H1 (cell line): ENCODE measurements around the gene SMPX.

ENCODE experiments used
- ATF2 ChIP-seq: IDR thresholded peaks from 2 replicates; pipeline ENCODE4 v1.6.1; 2012; ENCODE audit warnings: low read length, inconsistent platforms
- CHD1 ChIP-seq: IDR thresholded peaks from 2 replicates; pipeline ENCODE4 v1.6.1; 2012; ENCODE audit warnings: low read depth, low read length, improper control_type of control experiment
- CHD7 ChIP-seq: fragments of 300-600 bp; sonication (generic); IDR thresholded peaks from 2 replicates; pipeline ENCODE4 v1.7.1; 2012; ENCODE audit warnings: low read length, moderate library complexity, mild to moderate bottlenecking, inconsistent platforms; ENCODE audit not compliant: insufficient replicate concordance
- CTCF ChIP-seq, 3 experiments: IDR thresholded peaks; 1 replicate in 2 of 3; 2 replicates in 1 of 3; pipeline versions ENCODE4 v1.5.1 to v1.6.1; 2011; ENCODE audit warnings: low read length in 3 of 3, mild to moderate bottlenecking in 3 of 3, inconsistent platforms in 2 of 3, low read depth in 1 of 3, moderate library complexity in 1 of 3; ENCODE audit not compliant: insufficient read depth in 1 of 3; ENCODE audit errors: control extremely low read depth in 1 of 3
- EP300 ChIP-seq, 2 experiments: IDR thresholded peaks; 1 replicate in 1 of 2; 2 replicates in 1 of 2; pipeline ENCODE4 v1.6.1; 2011 to 2012; ENCODE audit warnings: low read depth in 2 of 2, low read length in 2 of 2, mild to moderate bottlenecking in 2 of 2, borderline replicate concordance in 1 of 2, inconsistent platforms in 1 of 2, moderate library complexity in 1 of 2
- EZH2 ChIP-seq: fragments of 200-600 bp; sonication (generic); IDR thresholded peaks from 2 replicates; pipeline ENCODE4 v1.7.1; 2012; ENCODE audit warnings: low read depth, mild to moderate bottlenecking, moderate library complexity, low read length, inconsistent platforms; ENCODE audit not compliant: severe bottlenecking
- GTF2F1 ChIP-seq: IDR thresholded peaks from 2 replicates; pipeline ENCODE4 v1.6.1; 2012; ENCODE audit warnings: low read depth, low read length, improper control_type of control experiment, borderline replicate concordance
- JUND ChIP-seq: IDR thresholded peaks from 2 replicates; pipeline ENCODE4 v1.6.1; 2011; ENCODE audit warnings: mild to moderate bottlenecking, improper control_type of control experiment, low read length
- RAD21 ChIP-seq, 2 experiments: IDR thresholded peaks in 1 of 2; conservative IDR thresholded peaks in 1 of 2; 2 replicates each; pipeline ENCODE4 v1.6.1; 2011; ENCODE audit warnings: low read depth in 2 of 2, low read length in 2 of 2, improper control_type of control experiment in 1 of 2, inconsistent platforms in 1 of 2, mild to moderate bottlenecking in 1 of 2, moderate library complexity in 1 of 2
- TAF1 ChIP-seq: IDR thresholded peaks from 2 replicates; pipeline ENCODE4 v1.6.1; 2011; ENCODE audit warnings: mild to moderate bottlenecking, low read depth, low read length
- TAF7 ChIP-seq: optimal IDR thresholded peaks from 2 replicates; pipeline ENCODE3; 2011; ENCODE audit warnings: low read depth, mild to moderate bottlenecking, inconsistent platforms, low read length, moderate library complexity, borderline replicate concordance
- USF2 ChIP-seq: IDR thresholded peaks from 2 replicates; pipeline ENCODE4 v1.6.1; 2011; ENCODE audit warnings: low read length, improper control_type of control experiment

- TF ChIP-seq EP300 (IDR thresholded peaks at IDR 0.05; ENCODE audit: borderline replicate concordance in 1 of 2, low read depth in 2 of 2, low read length in 2 of 2): no peak
- TF ChIP-seq CHD1: no peak
- TF ChIP-seq TAF7: no peak
- TF ChIP-seq CTCF (IDR thresholded peaks at IDR 0.05; ENCODE audit: control extremely low read depth in 1 of 3, insufficient read depth in 1 of 3, low read depth in 1 of 3, low read length in 3 of 3): no peak
- no peak for TF ChIP-seq EZH2
- TF ChIP-seq ATF2: no peak
- no peak for TF ChIP-seq RAD21 (IDR thresholded peaks at IDR 0.05 in 1 of 2, conservative IDR thresholded peaks at IDR 0.05 in 1 of 2; ENCODE audit: low read depth in 2 of 2, low read length in 2 of 2)
- no peak for TF ChIP-seq CHD7
- no peak for TF ChIP-seq TAF1
- TF ChIP-seq USF2: no peak
- no peak for TF ChIP-seq GTF2F1
- no peak for TF ChIP-seq JUND
These were observed 9.7 kb downstream of the SMPX start for GRCh38 chrX:21748235-21748634.
